Measurements from ENCODE around the gene SNX9. TPM values are rescaled to one million over a fixed set of nuclear protein-coding genes. Genes with fewer than 3 reads are reported as not detected.

SNX9 gene
- total RNA-seq, 6 donors from 2014 or later: 13.6 to 31.6 (median 19.0) TPM

DNA sequence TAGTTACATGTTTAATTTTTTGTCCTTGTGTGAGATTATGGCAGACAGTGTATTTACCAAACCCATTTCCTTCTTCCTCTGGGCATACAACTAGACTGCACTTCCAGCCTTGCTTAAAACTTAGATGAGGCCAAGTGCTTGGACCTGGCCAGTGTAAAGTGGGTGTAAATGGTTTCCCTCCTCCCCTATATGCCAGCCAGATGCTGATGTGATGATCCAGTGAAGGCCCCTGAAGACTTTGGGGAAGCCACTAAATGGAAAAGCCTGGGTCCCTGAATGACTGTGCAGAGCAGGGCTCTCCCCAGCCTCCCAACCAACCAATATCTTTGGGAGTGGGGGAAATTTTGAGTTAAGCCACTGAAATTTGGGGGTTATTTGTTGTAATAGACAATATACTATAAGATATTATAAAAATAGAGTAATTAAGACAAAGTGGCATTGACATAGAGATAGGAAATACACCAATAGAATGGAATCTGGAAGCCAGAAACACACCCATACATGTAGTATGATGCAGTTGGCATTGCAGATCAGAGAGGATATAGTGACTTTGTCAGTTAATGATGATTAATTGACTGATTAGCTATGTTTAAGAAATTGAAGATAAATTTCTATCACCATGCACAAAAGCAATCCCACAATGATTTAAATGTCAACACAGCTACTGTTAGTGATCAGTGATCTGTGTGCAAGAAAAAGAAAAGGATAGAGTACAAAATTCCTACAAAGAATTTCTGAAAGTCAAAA lies 10.4 kb upstream of the SNX9 start:
- TF ChIP-seq POLR2AphosphoS5 (IDR thresholded peaks at IDR 0.05) (no peak), CTCF (IDR thresholded peaks at IDR 0.05) (no peak), POLR2A (IDR thresholded peaks at IDR 0.05) (no peak), EP300 (IDR thresholded peaks at IDR 0.05) (no peak)
- ATAC-seq (ENCODE audit: low FRiP score in 2 of 2): no peak
- Histone ChIP-seq H3K36me3 (no peaks in the 10 kb centered on the region), H3K27ac (peak overlapping the region in 1 of 4 donors; percentile 16), H3K27me3 (no peaks in the 10 kb centered on the region), H3K4me1 (peaks cover 0 to 2% (median 0%) of the 10 kb centered on the region in 4 donors), H3K9me3 (peaks cover 0 to 5% (median 2%) of the 10 kb centered on the region in 4 donors), H3K4me3 (no peak overlapping the region)
- DNase-seq: no peak

GRCh38 chr6:157813191-157813590 lies 9.9 kb upstream of the SNX9 start:
- peak overlapping the region in 3 of 4 donors; percentile 16 to 48 (median 22) for H3K27ac ChIP-seq

DNA sequence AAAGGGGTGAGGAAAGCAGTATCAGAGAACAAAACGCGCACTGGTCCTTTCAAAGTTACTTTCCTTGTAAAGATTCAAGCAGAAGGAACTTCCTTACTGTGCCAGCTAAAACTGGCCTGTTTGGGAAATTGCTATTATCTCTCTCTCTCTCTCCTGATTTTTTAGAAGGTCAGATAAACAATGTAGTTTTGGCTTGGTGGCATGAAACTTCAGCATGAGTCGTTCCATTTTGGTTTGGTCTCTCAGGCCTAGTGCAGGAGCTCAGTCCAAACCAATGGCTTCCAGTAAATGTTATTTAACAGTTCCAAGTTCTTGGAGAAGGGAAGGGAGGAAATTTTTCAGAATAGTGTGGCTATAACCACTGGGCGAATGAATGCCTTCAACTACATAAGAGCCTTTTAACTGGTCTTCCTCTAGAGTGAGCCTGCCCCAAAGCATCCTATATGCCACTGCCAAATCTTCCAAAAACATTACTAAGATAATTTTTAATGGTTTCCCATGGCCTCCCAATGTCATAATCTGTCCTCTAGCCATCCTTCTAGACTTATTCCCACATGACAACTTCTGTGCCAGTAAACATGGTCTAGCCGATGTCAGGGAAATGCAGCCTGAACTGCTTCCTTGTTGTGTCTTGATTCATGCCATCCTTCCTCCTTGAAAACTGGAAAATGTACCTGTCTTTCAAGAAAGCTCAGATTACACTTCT lies 9.1 kb upstream of the SNX9 start:
- WGBS, 2 donors: 63 to 65% methylated on average over 5 of the region's 5 CpGs
- DNase-seq: no peak

More at GRCh38 chr6:157813191-157813590, 9.9 kb upstream of the SNX9 start:
- Histone ChIP-seq H3K36me3 (no peaks in the 10 kb centered on the region), H3K4me1 (peaks cover 0 to 2% (median 0%) of the 10 kb centered on the region in 4 donors), H3K27me3 (no peaks in the 10 kb centered on the region), H3K9me3 (peaks cover 0 to 4% (median 2%) of the 10 kb centered on the region in 4 donors), H3K4me3 (no peak overlapping the region)
- ATAC-seq (ENCODE audit: low FRiP score in 2 of 2): peak; percentile 41 to 75
- no peak for DNase-seq
- no peak for TF ChIP-seq POLR2A (IDR thresholded peaks at IDR 0.05)
- TF ChIP-seq CTCF (IDR thresholded peaks at IDR 0.05): no peak
- no peak for TF ChIP-seq EP300 (IDR thresholded peaks at IDR 0.05)
- TF ChIP-seq POLR2AphosphoS5 (IDR thresholded peaks at IDR 0.05): no peak
- 80 to 84% methylated on average over 4 to 5 of the region's 5 CpGs for WGBS, 2 donors

DNA sequence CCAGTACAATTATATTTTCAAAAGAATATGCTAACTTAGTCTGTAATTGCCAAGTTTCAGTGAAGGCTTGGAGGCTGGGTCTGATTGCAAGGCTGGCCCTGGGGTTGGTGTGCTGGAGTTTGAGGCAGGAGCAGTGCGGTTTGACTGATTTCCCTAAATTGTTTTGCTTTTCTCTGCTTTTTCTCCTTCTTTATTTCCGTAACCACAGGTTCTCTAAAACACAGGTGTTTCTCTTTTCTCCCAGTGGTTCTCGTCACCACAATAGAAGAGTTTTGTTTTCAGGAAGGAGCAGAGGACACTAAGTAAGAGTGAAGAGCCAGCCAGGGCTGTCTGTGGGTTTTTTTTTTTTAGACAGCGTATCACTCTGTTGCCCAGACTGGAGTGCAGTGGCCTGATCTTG lies 8.2 kb upstream of the SNX9 start:
- no peaks in the 10 kb centered on the region for H3K27me3 ChIP-seq
- H3K4me3 ChIP-seq: no peak overlapping the region
- ATAC-seq (ENCODE audit: low FRiP score in 2 of 2) (peak in 1 of 2 donors; percentile 2), DNase-seq (no peak)
- no peak overlapping the region for H3K27ac ChIP-seq
- 57 to 65% methylated on average over 4 of the region's 4 CpGs for WGBS, 2 donors
- H3K36me3 ChIP-seq: no peaks in the 10 kb centered on the region
- H3K9me3 ChIP-seq: peaks cover 0 to 4% (median 0%) of the 10 kb centered on the region in 4 donors
- no peak for TF ChIP-seq CTCF (IDR thresholded peaks at IDR 0.05)
- no peak for TF ChIP-seq POLR2A (IDR thresholded peaks at IDR 0.05)
- TF ChIP-seq POLR2AphosphoS5 (IDR thresholded peaks at IDR 0.05): no peak
- no peak for TF ChIP-seq EP300 (IDR thresholded peaks at IDR 0.05)
- peaks cover 0 to 2% (median 0%) of the 10 kb centered on the region in 4 donors for H3K4me1 ChIP-seq

More for the DNA sequence above, 9.1 kb upstream of the SNX9 start:
- peak in 1 of 2 donors; percentile 88 for ATAC-seq (ENCODE audit: low FRiP score in 2 of 2)
- TF ChIP-seq POLR2AphosphoS5 (IDR thresholded peaks at IDR 0.05) (no peak), EP300 (IDR thresholded peaks at IDR 0.05) (no peak), POLR2A (IDR thresholded peaks at IDR 0.05) (no peak), CTCF (IDR thresholded peaks at IDR 0.05) (no peak)
- Histone ChIP-seq H3K27me3 (no peaks in the 10 kb centered on the region), H3K36me3 (no peaks in the 10 kb centered on the region), H3K27ac (peak overlapping the region in 3 of 4 donors; percentile 16 to 48 (median 22)), H3K4me3 (no peak overlapping the region), H3K9me3 (peaks cover 0 to 4% (median 0%) of the 10 kb centered on the region in 4 donors), H3K4me1 (peaks cover 0 to 2% (median 0%) of the 10 kb centered on the region in 4 donors)

Data from upper lobe of left lung (tissue), 6 donors.